ENCODE measurements around the gene SCUBE2.

- peak in 1 of 3 donors; percentile 18 for TF ChIP-seq POLR2AphosphoS5 (IDR thresholded peaks at IDR 0.05)
- TF ChIP-seq POLR2A (IDR thresholded peaks at IDR 0.05) = no peak
- no peak for TF ChIP-seq CTCF (IDR thresholded peaks at IDR 0.05)
- no peak for TF ChIP-seq EP300 (IDR thresholded peaks at IDR 0.05)
Observed at GRCh38 chr11:9003573-9004182, 87.7 kb downstream of the SCUBE2 start, which contains the start of gene NRIP3.
